NCI-H510A treated with DMSO at 0.1 percent for 48 hours (cell line): ENCODE measurements around the gene ST6GALNAC2.
A peak's percentile ranks its signal among the peaks of the same experiment; 100 is the strongest.
"Not testable (repeated sequence)": the region's sequence is repeated elsewhere in the genome, so short reads cannot be mapped to it uniquely, and the experiment has no call there.

Experiments
- DNase-seq: peaks from one replicate; lab custom pipeline; 2025; lab: John Stamatoyannopoulos, UW

Gene ST6GALNAC2

GRCh38 chr17:76570457-76570856, 15.2 kb downstream of the ST6GALNAC2 start:
- DNase-seq: no peak

- no peak for DNase-seq
Measured at GRCh38 chr17:76569607-76570279, 15.9 kb downstream of the ST6GALNAC2 start.

GRCh38 chr17:76568811-76569221, 16.8 kb downstream of the ST6GALNAC2 start:
- no peak for DNase-seq

- DNase-seq: no peak
Measured at GRCh38 chr17:76567634-76568432, 17.8 kb downstream of the ST6GALNAC2 start.

- no peak for DNase-seq
Measured at GRCh38 chr17:76566988-76567431, 18.6 kb downstream of the ST6GALNAC2 start.

- no peak for DNase-seq
Measured at GRCh38 chr17:76566613-76566943, 19.1 kb downstream of the ST6GALNAC2 start.

GRCh38 chr17:76565728-76566612, 19.7 kb downstream of the ST6GALNAC2 start:
- DNase-seq: no peak

- not testable (repeated sequence) for DNase-seq
Measured at GRCh38 chr17:76564991-76565727, 20.5 kb downstream of the ST6GALNAC2 start.

- DNase-seq: not testable (repeated sequence)
Measured at GRCh38 chr17:76563359-76563758, 22.3 kb downstream of the ST6GALNAC2 start.

- no peak for DNase-seq
Measured at GRCh38 chr17:76562734-76563148, 22.9 kb downstream of the ST6GALNAC2 start.

- no peak for DNase-seq
Measured at GRCh38 chr17:76561799-76562268, 23.8 kb downstream of the ST6GALNAC2 start.

GRCh38 chr17:76561332-76561731, 24.3 kb downstream of the ST6GALNAC2 start:
- DNase-seq: no peak

GRCh38 chr17:76560877-76561221, 24.8 kb downstream of the ST6GALNAC2 start:
- no peak for DNase-seq

- DNase-seq: no peak
Measured at GRCh38 chr17:76560036-76560876, 25.4 kb downstream of the ST6GALNAC2 start.

GRCh38 chr17:76559460-76559859, 26.2 kb downstream of the ST6GALNAC2 start:
- not testable (repeated sequence) for DNase-seq

- peak; percentile 46 for DNase-seq
Measured at GRCh38 chr17:76558198-76559095, 27.2 kb downstream of the ST6GALNAC2 start.

GRCh38 chr17:76557368-76558197, 28.1 kb downstream of the ST6GALNAC2 start:
- DNase-seq: peak; percentile 97

- peak; percentile 47 for DNase-seq
Measured at GRCh38 chr17:76556765-76557367, 28.8 kb downstream of the ST6GALNAC2 start.
